ENCODE measurements around the gene P3H2. TPM values are rescaled to one million over a fixed set of nuclear protein-coding genes. Genes with fewer than 3 reads are reported as not detected.

P3H2 gene
- total and polyA plus RNA-seq, 2 experiments from 2014 or later: 8.2 to 24.2 TPM

DNA sequence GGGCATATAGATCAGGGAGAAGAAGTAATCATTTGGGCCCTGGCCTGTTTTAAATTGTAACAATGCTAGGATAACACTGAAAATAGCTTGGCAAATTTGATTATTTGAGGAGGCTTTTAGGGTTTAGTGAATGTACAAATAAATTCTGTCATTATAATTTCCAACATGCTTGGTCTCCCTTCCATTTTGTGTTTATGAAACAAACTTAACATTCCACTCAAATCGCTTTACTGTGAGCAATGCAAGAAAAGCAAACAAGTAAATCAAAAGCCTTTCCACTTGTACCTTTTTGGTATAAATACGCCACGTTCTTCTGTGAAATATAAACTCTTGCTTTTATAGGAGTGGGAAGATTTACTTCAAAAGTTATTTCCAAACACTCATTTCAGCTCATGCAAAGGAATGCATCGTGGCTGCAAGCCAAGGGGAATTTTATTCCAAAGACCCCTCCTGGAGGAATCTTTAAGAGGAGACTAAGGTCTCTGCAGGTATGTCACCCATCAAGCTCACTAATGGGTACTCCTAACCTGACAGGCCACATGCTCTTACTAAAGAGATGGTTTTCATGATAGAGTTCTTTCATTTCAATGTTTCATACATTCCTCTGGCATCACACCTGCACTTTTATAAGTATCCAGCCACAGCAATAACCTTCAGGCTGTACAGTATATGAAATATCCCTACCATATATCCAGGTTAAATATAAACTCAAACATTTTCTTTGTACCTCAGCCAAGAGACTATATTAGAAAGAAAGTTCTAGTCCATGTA is 115.2 kb downstream of the P3H2 start:
- H3F3A ChIP-seq (replicated peaks; ENCODE audit: low read depth): no peaks in the 10 kb centered on the region
- ATAC-seq (0 out of 3 replicates have a peak, but pooled peaks have one; percentile 29), DNase-seq (ENCODE audit: low spot score) (no peak)
- peaks cover 21% of the 10 kb centered on the region for H3K4me1 Mint-ChIP-seq
- no peaks in the 10 kb centered on the region for H3K9me3 Mint-ChIP-seq
- H3K27ac ChIP-seq (ENCODE audit: low read depth): no peak overlapping the region
- no peaks in the 10 kb centered on the region for H3K79me2 ChIP-seq (replicated peaks; ENCODE audit: insufficient read depth)
- no peaks in the 10 kb centered on the region for H3K36me3 ChIP-seq (ENCODE audit: insufficient read depth)
- H3K9me2 ChIP-seq (ENCODE audit: insufficient read depth): no peaks in the 10 kb centered on the region
- no peaks in the 10 kb centered on the region for H3K27me3 Mint-ChIP-seq (ENCODE audit: insufficient read depth, low read depth, poor library complexity)
- no peak overlapping the region for H2AFZ ChIP-seq
- H3K4me3 Mint-ChIP-seq: no peak overlapping the region
- peaks cover 13% of the 10 kb centered on the region for H3K4me1 ChIP-seq (ENCODE audit: insufficient read depth)
- H4K20me1 ChIP-seq (replicated peaks; ENCODE audit: insufficient read depth): no peaks in the 10 kb centered on the region
- no peaks in the 10 kb centered on the region for H3K27me3 ChIP-seq (ENCODE audit: insufficient read depth)
- no peak overlapping the region for H3K4me3 ChIP-seq
- H3K27ac Mint-ChIP-seq: no peak overlapping the region
- TF ChIP-seq CTCF (conservative IDR thresholded peaks at IDR 0.05; ENCODE audit: low read depth in 2 of 2) (no peak), POLR2AphosphoS5 (IDR thresholded peaks at IDR 0.05; ENCODE audit: low read depth) (no peak), ZNF331 (CRISPR knock-in tag; IDR thresholded peaks at IDR 0.05; ENCODE audit: low read depth) (no peak), EZH2 (IDR thresholded peaks at IDR 0.05; ENCODE audit: low read depth, unreplicated experiment) (no peak), STAT1 (IDR thresholded peaks at IDR 0.05; ENCODE audit: unreplicated experiment) (no peak), EZH2phosphoT487 (IDR thresholded peaks at IDR 0.05; ENCODE audit: unreplicated experiment) (no peak), NANOG (IDR thresholded peaks at IDR 0.05; ENCODE audit: borderline replicate concordance) (no peak), REST (IDR thresholded peaks at IDR 0.05; ENCODE audit: unreplicated experiment) (no peak), ETS1 (IDR thresholded peaks at IDR 0.05) (no peak), ZNF114 (CRISPR knock-in tag; IDR thresholded peaks at IDR 0.05) (no peak), CREB1 (CRISPR knock-in tag; IDR thresholded peaks at IDR 0.05; ENCODE audit: low read depth) (no peak), JUNB (IDR thresholded peaks at IDR 0.05; ENCODE audit: unreplicated experiment) (no peak)
- TF ChIP-seq, protein P1, sequence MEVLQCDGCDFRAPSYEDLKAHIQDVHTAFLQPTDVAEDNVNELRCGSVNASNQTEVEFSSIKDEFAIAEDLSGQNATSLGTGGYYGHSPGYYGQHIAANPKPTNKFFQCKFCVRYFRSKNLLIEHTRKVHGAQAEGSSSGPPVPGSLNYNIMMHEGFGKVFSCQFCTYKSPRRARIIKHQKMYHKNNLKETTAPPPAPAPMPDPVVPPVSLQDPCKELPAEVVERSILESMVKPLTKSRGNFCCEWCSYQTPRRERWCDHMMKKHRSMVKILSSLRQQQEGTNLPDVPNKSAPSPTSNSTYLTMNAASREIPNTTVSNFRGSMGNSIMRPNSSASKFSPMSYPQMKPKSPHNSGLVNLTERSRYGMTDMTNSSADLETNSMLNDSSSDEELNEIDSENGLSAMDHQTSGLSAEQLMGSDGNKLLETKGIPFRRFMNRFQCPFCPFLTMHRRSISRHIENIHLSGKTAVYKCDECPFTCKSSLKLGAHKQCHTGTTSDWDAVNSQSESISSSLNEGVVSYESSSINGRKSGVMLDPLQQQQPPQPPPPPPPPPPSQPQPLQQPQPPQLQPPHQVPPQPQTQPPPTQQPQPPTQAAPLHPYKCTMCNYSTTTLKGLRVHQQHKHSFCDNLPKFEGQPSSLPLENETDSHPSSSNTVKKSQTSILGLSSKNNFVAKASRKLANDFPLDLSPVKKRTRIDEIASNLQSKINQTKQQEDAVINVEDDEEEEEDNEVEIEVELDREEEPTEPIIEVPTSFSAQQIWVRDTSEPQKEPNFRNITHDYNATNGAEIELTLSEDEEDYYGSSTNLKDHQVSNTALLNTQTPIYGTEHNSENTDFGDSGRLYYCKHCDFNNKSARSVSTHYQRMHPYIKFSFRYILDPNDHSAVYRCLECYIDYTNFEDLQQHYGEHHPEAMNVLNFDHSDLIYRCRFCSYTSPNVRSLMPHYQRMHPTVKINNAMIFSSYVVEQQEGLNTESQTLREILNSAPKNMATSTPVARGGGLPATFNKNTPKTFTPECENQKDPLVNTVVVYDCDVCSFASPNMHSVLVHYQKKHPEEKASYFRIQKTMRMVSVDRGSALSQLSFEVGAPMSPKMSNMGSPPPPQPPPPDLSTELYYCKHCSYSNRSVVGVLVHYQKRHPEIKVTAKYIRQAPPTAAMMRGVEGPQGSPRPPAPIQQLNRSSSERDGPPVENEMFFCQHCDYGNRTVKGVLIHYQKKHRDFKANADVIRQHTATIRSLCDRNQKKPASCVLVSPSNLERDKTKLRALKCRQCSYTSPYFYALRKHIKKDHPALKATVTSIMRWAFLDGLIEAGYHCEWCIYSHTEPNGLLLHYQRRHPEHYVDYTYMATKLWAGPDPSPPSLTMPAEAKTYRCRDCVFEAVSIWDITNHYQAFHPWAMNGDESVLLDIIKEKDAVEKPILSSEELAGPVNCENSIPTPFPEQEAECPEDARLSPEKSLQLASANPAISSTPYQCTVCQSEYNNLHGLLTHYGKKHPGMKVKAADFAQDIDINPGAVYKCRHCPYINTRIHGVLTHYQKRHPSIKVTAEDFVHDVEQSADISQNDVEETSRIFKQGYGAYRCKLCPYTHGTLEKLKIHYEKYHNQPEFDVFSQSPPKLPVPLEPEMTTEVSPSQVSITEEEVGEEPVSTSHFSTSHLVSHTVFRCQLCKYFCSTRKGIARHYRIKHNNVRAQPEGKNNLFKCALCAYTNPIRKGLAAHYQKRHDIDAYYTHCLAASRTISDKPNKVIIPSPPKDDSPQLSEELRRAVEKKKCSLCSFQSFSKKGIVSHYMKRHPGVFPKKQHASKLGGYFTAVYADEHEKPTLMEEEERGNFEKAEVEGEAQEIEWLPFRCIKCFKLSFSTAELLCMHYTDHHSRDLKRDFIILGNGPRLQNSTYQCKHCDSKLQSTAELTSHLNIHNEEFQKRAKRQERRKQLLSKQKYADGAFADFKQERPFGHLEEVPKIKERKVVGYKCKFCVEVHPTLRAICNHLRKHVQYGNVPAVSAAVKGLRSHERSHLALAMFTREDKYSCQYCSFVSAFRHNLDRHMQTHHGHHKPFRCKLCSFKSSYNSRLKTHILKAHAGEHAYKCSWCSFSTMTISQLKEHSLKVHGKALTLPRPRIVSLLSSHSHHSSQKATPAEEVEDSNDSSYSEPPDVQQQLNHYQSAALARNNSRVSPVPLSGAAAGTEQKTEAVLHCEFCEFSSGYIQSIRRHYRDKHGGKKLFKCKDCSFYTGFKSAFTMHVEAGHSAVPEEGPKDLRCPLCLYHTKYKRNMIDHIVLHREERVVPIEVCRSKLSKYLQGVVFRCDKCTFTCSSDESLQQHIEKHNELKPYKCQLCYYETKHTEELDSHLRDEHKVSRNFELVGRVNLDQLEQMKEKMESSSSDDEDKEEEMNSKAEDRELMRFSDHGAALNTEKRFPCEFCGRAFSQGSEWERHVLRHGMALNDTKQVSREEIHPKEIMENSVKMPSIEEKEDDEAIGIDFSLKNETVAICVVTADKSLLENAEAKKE (CRISPR knock-in tag; IDR thresholded peaks at IDR 0.05): no peak
- no peaks in the 10 kb centered on the region for H3K36me3 Mint-ChIP-seq (ENCODE audit: low read depth)
- H3K4me2 ChIP-seq: no peak overlapping the region

Data from GM23338 (cell line).